SKM-1 treated with dmso at 0.1 percent for 144 hours (cell line): ENCODE measurements around the gene TREM2.
"Not testable (repeated sequence)": the region's sequence is repeated elsewhere in the genome, so short reads cannot be mapped to it uniquely, and the experiment has no call there.

Experiments
- DNase-seq: peaks from one replicate; lab custom pipeline; 2025; ENCODE audit not compliant: unreplicated experiment; lab: John Stamatoyannopoulos, UW

TREM2 gene

GRCh38 chr6:41162687-41163418 is at the start of gene TREM2:
TREM2 (minus strand) TSS chr6:41163116; CDS start chr6:41163082, 34 bp downstream.
- no peak for DNase-seq

GRCh38 chr6:41209547-41210320 is 46.8 kb upstream of the TREM2 start:
- DNase-seq = no peak

GRCh38 chr6:41208439-41209106 is 45.7 kb upstream of the TREM2 start:
- no peak for DNase-seq

GRCh38 chr6:41204156-41204555 is 41.2 kb upstream of the TREM2 start:
- DNase-seq = no peak

- no peak for DNase-seq
Observed at GRCh38 chr6:41201764-41202173, 38.9 kb upstream of the TREM2 start.

GRCh38 chr6:41200901-41201763 is 38.2 kb upstream of the TREM2 start, which contains the start of gene TREML2:
TREML2 (minus strand) TSS chr6:41201149; CDS start chr6:41201008, 141 bp downstream.
- DNase-seq = peak; percentile 77

- DNase-seq = peak; percentile 89
Observed at GRCh38 chr6:41200296-41200900, 37.5 kb upstream of the TREM2 start.

- no peak for DNase-seq
Observed at GRCh38 chr6:41199552-41200246, 36.8 kb upstream of the TREM2 start.

- DNase-seq = no peak
Observed at GRCh38 chr6:41197234-41197633, 34.3 kb upstream of the TREM2 start.

- no peak for DNase-seq
Observed at GRCh38 chr6:41194386-41194785, 31.5 kb upstream of the TREM2 start.

- DNase-seq = no peak
Observed at GRCh38 chr6:41193884-41194283, 31.0 kb upstream of the TREM2 start.

- DNase-seq = no peak
Observed at GRCh38 chr6:41193171-41193734, 30.3 kb upstream of the TREM2 start.

- no peak for DNase-seq
Observed at GRCh38 chr6:41191569-41191968, 28.7 kb upstream of the TREM2 start.

- DNase-seq = no peak
Observed at GRCh38 chr6:41190791-41191190, 27.9 kb upstream of the TREM2 start.

- no peak for DNase-seq
Observed at GRCh38 chr6:41189967-41190366, 27.1 kb upstream of the TREM2 start.

GRCh38 chr6:41189046-41189445 is 26.1 kb upstream of the TREM2 start:
- not testable (repeated sequence) for DNase-seq

GRCh38 chr6:41187924-41188886 is 25.3 kb upstream of the TREM2 start:
- DNase-seq = no peak

GRCh38 chr6:41186031-41186562 is 23.2 kb upstream of the TREM2 start:
- DNase-seq = no peak
